A549 (cell line): ENCODE measurements around the gene ARHGEF28. TPM values are rescaled to one million over a fixed set of nuclear protein-coding genes. Genes with fewer than 3 reads are reported as not detected.
A peak's percentile ranks its signal among the peaks of the same experiment; 100 is the strongest.

Source experiments
- ATAC-seq, 2 experiments: fragments of 200-7000 bp in 1 of 2; fragments of >200 bp in 1 of 2; cut with Nextera tagmentation in 1 of 2; cut with Tn5 transposase in 1 of 2; 3 replicates each; pipeline versions ENCODE4 v1.8.0 to v1.9.1; 2018 to 2020; ENCODE audit warnings: mild to moderate bottlenecking in 1 of 2, moderate library complexity in 1 of 2
- CTCF ChIA-PET: fragments of 300-600 bp; sonication (Branson Sonifier 250); formaldehyde crosslinking; extraction: SDS; loops from one replicate; lab custom pipeline; 2021; ENCODE audit warnings: antibody characterized with exemption, inconsistent platforms; lab: Yijun Ruan, JAX
- POLR2A ChIA-PET: fragments of 350-600 bp; formaldehyde crosslinking; extraction: SDS; loops from one replicate; lab custom pipeline; 2021; ENCODE audit warnings: antibody characterized with exemption, inconsistent platforms; lab: Yijun Ruan, JAX
- DNase-seq, 2 experiments: peaks; one replicate each; pipeline versions ENCODE4 v3.0.0 to v3.0.0-alpha.2; 2011 to 2016; ENCODE audit warnings: low read depth in 1 of 2, low spot score in 1 of 2
- FAIRE-seq: peaks from 2 replicates; lab custom pipeline; 2011; peaks lifted over from hg19 to GRCh38; lab: Jason Lieb, UNC
- H3K27ac ChIP-seq, 2 experiments: fragments of >200 bp; sonication (Bioruptor Twin); formaldehyde crosslinking; 3 replicates each; pipeline ENCODE4 v1.5.1; 2016 to 2017
- H3K4me1 ChIP-seq: fragments of >200 bp; sonication (Bioruptor Twin); formaldehyde crosslinking; 3 replicates; pipeline ENCODE4 v1.6.1; 2016
- H3K4me2 ChIP-seq: fragments of >200 bp; sonication (Bioruptor Twin); formaldehyde crosslinking; 3 replicates; pipeline ENCODE4 v1.6.1; 2016
- H3K4me3 ChIP-seq: fragments of >200 bp; sonication (Bioruptor Twin); formaldehyde crosslinking; 3 replicates; pipeline ENCODE4 v1.5.1; 2016
- H3K9me3 ChIP-seq: fragments of >200 bp; sonication (Bioruptor Twin); formaldehyde crosslinking; 3 replicates; pipeline ENCODE4 v1.6.1; 2016
- CHD2 ChIP-seq: fragments of 150-350 bp; IDR thresholded peaks from 2 replicates; pipeline ENCODE4 v1.6.1; 2014; ENCODE audit warnings: low read length; ENCODE audit not compliant: partially characterized antibody
- E2F6 ChIP-seq: IDR thresholded peaks from 2 replicates; pipeline ENCODE4 v1.6.1; 2012; ENCODE audit warnings: low read depth, borderline replicate concordance
- EP300 ChIP-seq, 2 experiments: fragments of >200 bp; sonication (Bioruptor Twin); formaldehyde crosslinking; IDR thresholded peaks; 2 replicates in 1 of 2; 3 replicates in 1 of 2; pipeline ENCODE4 v1.6.1; 2016 to 2017
- ESRRA ChIP-seq: fragments of 150-350 bp; IDR thresholded peaks from 2 replicates; pipeline ENCODE4 v1.6.1; 2014; ENCODE audit warnings: mild to moderate bottlenecking, low read length, borderline replicate concordance
- FOSL2 ChIP-seq, 2 experiments: fragments of 450-650 bp in 1 of 2; fragments of >200 bp in 1 of 2; sonication (Bioruptor Twin) in 1 of 2; formaldehyde crosslinking; IDR thresholded peaks; 2 replicates each; pipeline versions ENCODE4 v1.5.0 to v1.6.1; 2016 to 2020; ENCODE audit warnings: mild to moderate bottlenecking in 1 of 2, moderate library complexity in 1 of 2
- FOXS1 ChIP-seq: fragments of 250-450 bp; sonication (Bioruptor Pico); IDR thresholded peaks from 2 replicates; pipeline ENCODE4 v1.5.0; 2020; ENCODE audit warnings: mild to moderate bottlenecking, moderate library complexity
- GATA3 ChIP-seq: IDR thresholded peaks from 2 replicates; pipeline ENCODE4 v1.6.1; 2012; ENCODE audit warnings: borderline replicate concordance
- HEYL ChIP-seq: fragments of 250-450 bp; sonication (Bioruptor Pico); IDR thresholded peaks from 2 replicates; pipeline ENCODE4 v1.8.0; 2021; ENCODE audit warnings: mild to moderate bottlenecking, moderate library complexity
- JUN ChIP-seq, 2 experiments: fragments of >200 bp; sonication (Bioruptor Twin); formaldehyde crosslinking; IDR thresholded peaks; 2 replicates in 1 of 2; 3 replicates in 1 of 2; pipeline ENCODE4 v1.6.1; 2016 to 2017
- MAX ChIP-seq: IDR thresholded peaks from 2 replicates; pipeline ENCODE4 v1.6.1; 2012
- MYC ChIP-seq: IDR thresholded peaks from 2 replicates; pipeline ENCODE4 v1.6.1; 2012; ENCODE audit warnings: mild to moderate bottlenecking, inconsistent platforms, low read length, improper control_type of control experiment, borderline replicate concordance
- NFE2L2 ChIP-seq: fragments of 150-350 bp; conservative IDR thresholded peaks from 2 replicates; pipeline ENCODE4 v1.6.1; 2014; ENCODE audit warnings: low read length
- PHF8 ChIP-seq: fragments of 200-600 bp; sonication (generic); IDR thresholded peaks from 2 replicates; pipeline ENCODE4 v1.6.1; 2016; ENCODE audit warnings: low read depth, mild to moderate bottlenecking, antibody characterized with exemption, moderate library complexity, borderline replicate concordance
- POLR2A ChIP-seq: IDR thresholded peaks from 2 replicates; pipeline ENCODE4 v1.6.1; 2012; ENCODE audit warnings: mild to moderate bottlenecking, low read length
- RAD21 ChIP-seq, 2 experiments: fragments of >200 bp in 1 of 2; sonication (Bioruptor Twin) in 1 of 2; formaldehyde crosslinking in 1 of 2; IDR thresholded peaks in 1 of 2; conservative IDR thresholded peaks in 1 of 2; 2 replicates in 1 of 2; 3 replicates in 1 of 2; pipeline ENCODE4 v1.6.1; 2012 to 2018; ENCODE audit warnings: inconsistent platforms in 1 of 2
- RARB ChIP-seq: fragments of 250-450 bp; sonication (Bioruptor Pico); IDR thresholded peaks from 2 replicates; pipeline ENCODE4 v1.8.0; 2021; ENCODE audit warnings: mild to moderate bottlenecking, moderate library complexity
- RFX5 ChIP-seq: fragments of 450-650 bp; IDR thresholded peaks from 2 replicates; pipeline ENCODE4 v1.7.1; 2014; ENCODE audit warnings: antibody characterized with exemption, mild to moderate bottlenecking, moderate library complexity
- SMC3 ChIP-seq: fragments of >200 bp; sonication (Bioruptor Twin); formaldehyde crosslinking; IDR thresholded peaks from 3 replicates; pipeline ENCODE4 v1.6.1; 2018; ENCODE audit warnings: inconsistent platforms
- TFCP2L1 ChIP-seq: fragments of 250-450 bp; sonication (Bioruptor Pico); IDR thresholded peaks from 2 replicates; pipeline ENCODE4 v1.5.0; 2021; ENCODE audit warnings: mild to moderate bottlenecking
- ZFP36 ChIP-seq: fragments of 450-650 bp; IDR thresholded peaks from 2 replicates; pipeline ENCODE4 v1.6.1; 2014; ENCODE audit warnings: borderline replicate concordance; ENCODE audit not compliant: partially characterized antibody
- WGBS: methylation state at CpG from one replicate; pipeline ENCODE4 v1.1.6; 2017; ENCODE audit errors: missing lambda C conversion rate; 5-methylcytosine and 5-hydroxymethylcytosine counted together
- polyA minus RNA-seq: library from RNA; depleted of rRNA, polyadenylated mRNA; stranded (reverse); fragments of >200 nt; gene quantifications from 2 replicates; pipeline ENCODE4 v1.2.3, GENCODE V29; 2011; rRNA and poly(A)+ RNA removed
- polyA plus RNA-seq, 4 experiments: library from polyadenylated mRNA; depleted of rRNA in 3 of 4; stranded (reverse); fragments of >200 nt; fragmentation: RNase III in 1 of 4; extraction: RNeasy Plus Mini Kit Qiagen cat#74134 plus additional on column Dnase treatment in 1 of 4; gene quantifications; 2 replicates in 3 of 4; 3 replicates in 1 of 4; pipeline ENCODE4 v1.2.3, GENCODE V29; 2011 to 2017
- TF ChIP-seq, protein P1 (sequence below): fragments of >200 bp; sonication (Bioruptor Twin); formaldehyde crosslinking; IDR thresholded peaks from 3 replicates; pipeline ENCODE4 v1.6.1; 2016
- TF ChIP-seq, protein P2 (sequence below): fragments of 250-450 bp; sonication (Bioruptor Pico); IDR thresholded peaks from 2 replicates; pipeline ENCODE4 v1.5.0; 2020; ENCODE audit warnings: low read depth, mild to moderate bottlenecking, moderate library complexity
- TF ChIP-seq, protein P3 (sequence below): fragments of 450-650 bp; IDR thresholded peaks from 2 replicates; pipeline ENCODE4 v1.6.1; 2014; ENCODE audit warnings: antibody characterized with exemption

Gene ARHGEF28
- polyA plus RNA-seq (2011; rRNA removed), result 22.3 and 28.9 TPM in 2 replicates
- polyA plus RNA-seq (2012; cell fraction: cytosol; rRNA removed), result 4.2 and 5.0 TPM in 2 replicates
- 14.0 and 16.4 TPM in 2 replicates for polyA plus RNA-seq (2012; cell fraction: nucleus; rRNA removed)
- polyA plus RNA-seq (2017; fragmentation: RNase III; extraction: RNeasy Plus Mini Kit Qiagen cat#74134 plus additional on column Dnase treatment), result 14.8 to 17.6 TPM (median 17.0 TPM) in 3 replicates
- polyA minus RNA-seq, result 86.4 and 88.2 TPM in 2 replicates

GRCh38 chr5:73625944-73626811, at the start of gene ARHGEF28:
Gene ARHGEF28, plus strand, starts transcription at chr5:73626196. Its CDS starts 58,656 bp downstream, at chr5:73684852.
- Histone ChIP-seq H3K27ac (peak within 1 kb of the TSS; percentile 98), H3K4me1 (peaks cover 59% of the 10 kb centered on the region), H3K4me2 (peak within 1 kb of the TSS; percentile 77), H3K9me3 (no peaks in the 10 kb centered on the region), H3K4me3 (peak within 1 kb of the TSS; percentile 93)
- ChIA-PET CTCF (interaction anchor here (0.9 to 6.1 kb wide), 7 partner anchors 12 to 144 kb away, joined by 3 to 33 read pairs (median 4); no protein-coding TSS in a partner anchor), POLR2A (interaction anchor here (0.5 to 2.2 kb wide), 13 partner anchors 10 to 114 kb away, joined by 3 to 9 read pairs (median 3); partner anchors contain the start of genes ANKRA2 and UTP15)
- TF ChIP-seq MAX (peak; percentile 35), POLR2A (peak; percentile 40), E2F6 (0 out of 2 replicates have a peak, but pooled peaks have one; percentile 48), RAD21 (conservative IDR thresholded peaks at IDR 0.05 in 1 of 2, IDR thresholded peaks at IDR 0.05 in 1 of 2) (peak in 1 of 2 experiments; percentile 30; a peak in 1 of 5 replicates), EP300 (IDR thresholded peaks at IDR 0.05) (no peak; a peak in 1 of 5 replicates), PHF8 (0 out of 2 replicates have a peak, but pooled peaks have one; percentile 11), JUN (IDR thresholded peaks at IDR 0.05) (peak in 1 of 2 experiments; percentile 89; a peak in 4 of 5 replicates), TFCP2L1 (no peak), MYC (peak; percentile 71), GATA3 (peak; percentile 3; the same call in 1 of the 2 replicates)
- TF ChIP-seq, protein P1, sequence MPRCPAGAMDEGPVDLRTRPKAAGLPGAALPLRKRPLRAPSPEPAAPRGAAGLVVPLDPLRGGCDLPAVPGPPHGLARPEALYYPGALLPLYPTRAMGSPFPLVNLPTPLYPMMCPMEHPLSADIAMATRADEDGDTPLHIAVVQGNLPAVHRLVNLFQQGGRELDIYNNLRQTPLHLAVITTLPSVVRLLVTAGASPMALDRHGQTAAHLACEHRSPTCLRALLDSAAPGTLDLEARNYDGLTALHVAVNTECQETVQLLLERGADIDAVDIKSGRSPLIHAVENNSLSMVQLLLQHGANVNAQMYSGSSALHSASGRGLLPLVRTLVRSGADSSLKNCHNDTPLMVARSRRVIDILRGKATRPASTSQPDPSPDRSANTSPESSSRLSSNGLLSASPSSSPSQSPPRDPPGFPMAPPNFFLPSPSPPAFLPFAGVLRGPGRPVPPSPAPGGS, result peak; percentile 69
- TF ChIP-seq, protein P2, sequence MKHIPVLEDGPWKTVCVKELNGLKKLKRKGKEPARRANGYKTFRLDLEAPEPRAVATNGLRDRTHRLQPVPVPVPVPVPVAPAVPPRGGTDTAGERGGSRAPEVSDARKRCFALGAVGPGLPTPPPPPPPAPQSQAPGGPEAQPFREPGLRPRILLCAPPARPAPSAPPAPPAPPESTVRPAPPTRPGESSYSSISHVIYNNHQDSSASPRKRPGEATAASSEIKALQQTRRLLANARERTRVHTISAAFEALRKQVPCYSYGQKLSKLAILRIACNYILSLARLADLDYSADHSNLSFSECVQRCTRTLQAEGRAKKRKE, result no peak
- FAIRE-seq (no peak), DNase-seq (peak; percentile 73 to 77), ATAC-seq (peak; percentile 88 to 91)
- 3% methylated on average over 35 of the region's 92 CpGs for WGBS

DNA sequence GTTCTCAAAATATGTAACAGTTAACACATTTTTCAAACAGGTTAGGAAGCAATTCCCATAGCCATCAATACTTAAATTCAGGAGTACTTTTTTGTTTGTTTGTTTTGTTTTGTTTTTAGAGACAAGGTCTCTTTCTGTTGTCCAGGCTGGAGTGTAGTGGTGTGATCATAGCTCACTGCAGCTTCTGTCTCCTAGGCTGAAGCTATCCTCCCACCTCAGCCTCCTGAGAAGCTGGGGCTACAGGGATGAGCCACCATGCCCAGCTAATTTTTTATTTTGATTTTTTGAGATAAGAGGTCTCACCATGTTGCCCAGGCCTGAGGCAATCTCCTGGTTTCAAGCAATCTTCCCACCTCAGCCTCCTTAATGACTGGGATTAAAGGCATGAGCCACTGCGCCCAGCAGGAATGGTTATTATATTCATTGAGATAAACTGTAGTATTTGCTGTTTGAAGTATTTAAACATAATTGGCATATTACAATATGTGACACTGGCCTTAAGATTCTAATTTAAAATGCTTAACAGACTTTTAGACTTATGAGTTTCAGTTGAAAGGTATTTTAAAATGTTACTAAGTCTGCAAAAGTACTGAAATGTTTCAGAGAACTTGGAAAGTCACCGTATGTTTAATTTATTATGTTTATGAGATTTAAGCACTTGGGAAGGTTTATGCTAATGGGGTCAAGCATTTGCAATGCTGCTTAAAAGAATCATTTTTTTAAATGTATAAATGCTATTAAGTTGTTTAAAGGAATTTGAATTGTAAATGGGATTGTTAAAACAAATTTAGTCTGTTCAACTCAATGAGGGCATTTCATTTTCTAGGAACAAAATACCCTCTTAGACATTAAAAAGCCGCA, 43.5 kb upstream of the ARHGEF28 start:
- Histone ChIP-seq H3K4me2 (no peak overlapping the region), H3K9me3 (no peaks in the 10 kb centered on the region), H3K4me1 (no peaks in the 10 kb centered on the region), H3K27ac (no peak overlapping the region), H3K4me3 (no peak overlapping the region)
- ChIA-PET CTCF (interaction anchor here (0.7 to 2.5 kb wide), 3 partner anchors 8 to 211 kb away, joined by 3 to 13 read pairs (median 9); no protein-coding TSS in a partner anchor), POLR2A (no interaction called here)
- WGBS, result 63% methylated on average over 3 of the region's 3 CpGs
- TF ChIP-seq ZFP36 (no peak), RAD21 (conservative IDR thresholded peaks at IDR 0.05 in 1 of 2, IDR thresholded peaks at IDR 0.05 in 1 of 2) (no peak), FOSL2 (IDR thresholded peaks at IDR 0.05) (no peak), FOSL2 (CRISPR knock-in tag; IDR thresholded peaks at IDR 0.05) (no peak), RFX5 (no peak), HEYL (CRISPR knock-in tag) (no peak), ESRRA (no peak), E2F6 (no peak), SMC3 (no peak), POLR2A (no peak), TFCP2L1 (no peak), CHD2 (no peak), FOXS1 (CRISPR knock-in tag) (no peak), NFE2L2 (no peak), RARB (CRISPR knock-in tag) (no peak)
- TF ChIP-seq, protein P3, sequence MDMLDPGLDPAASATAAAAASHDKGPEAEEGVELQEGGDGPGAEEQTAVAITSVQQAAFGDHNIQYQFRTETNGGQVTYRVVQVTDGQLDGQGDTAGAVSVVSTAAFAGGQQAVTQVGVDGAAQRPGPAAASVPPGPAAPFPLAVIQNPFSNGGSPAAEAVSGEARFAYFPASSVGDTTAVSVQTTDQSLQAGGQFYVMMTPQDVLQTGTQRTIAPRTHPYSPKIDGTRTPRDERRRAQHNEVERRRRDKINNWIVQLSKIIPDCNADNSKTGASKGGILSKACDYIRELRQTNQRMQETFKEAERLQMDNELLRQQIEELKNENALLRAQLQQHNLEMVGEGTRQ, result no peak
- FAIRE-seq (no peak), ATAC-seq (no peak), DNase-seq (no peak)
